CD4-positive, alpha-beta T cell treated with Interleukin-6 at 100 ng/mL for 8 hours (primary cell): ENCODE data around the gene TMCC2.
A peak's percentile ranks its signal among the peaks of the same experiment; 100 is the strongest.

Experiments
- DNase-seq: peaks from one replicate; pipeline ENCODE4 v3.0.0-alpha.2; 2020; ENCODE audit warnings: mixed read lengths, low spot score

The TMCC2 gene

GRCh38 chr1:205303247-205303888 is 75.6 kb downstream of the TMCC2 start:
- DNase-seq: no peak

DNA sequence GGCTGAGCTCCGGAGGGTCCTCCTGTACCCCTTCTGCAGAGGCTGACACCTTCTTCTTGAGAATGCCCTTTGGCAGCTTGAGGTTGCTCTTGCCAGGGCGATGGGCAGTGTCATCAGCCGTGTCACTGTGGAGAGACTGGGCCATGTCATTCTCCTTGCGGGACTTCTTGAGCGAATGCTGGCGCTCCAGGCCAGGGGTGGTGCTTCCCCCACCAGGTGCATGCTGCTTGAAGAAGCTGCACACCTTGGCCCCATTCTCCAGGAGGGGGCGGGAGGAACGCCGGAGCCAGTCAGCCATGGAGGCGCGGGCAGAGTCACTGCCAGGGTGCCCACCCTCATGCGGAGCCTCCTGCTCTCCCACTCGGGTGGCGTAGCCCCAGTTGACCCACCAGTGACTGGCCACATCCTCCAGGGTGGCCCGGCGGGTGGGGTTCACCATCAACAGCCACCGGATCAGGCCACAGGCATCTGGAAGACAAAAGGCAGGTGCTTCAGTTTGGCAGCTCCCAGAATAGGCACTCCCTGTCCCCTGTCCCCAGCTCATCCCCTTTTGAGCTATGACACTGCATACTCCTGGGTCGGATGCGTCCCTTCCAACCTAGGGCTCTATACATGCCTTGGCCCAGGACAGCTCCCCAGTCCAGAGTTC is 76.4 kb downstream of the TMCC2 start:
- no peak for DNase-seq

- no peak for DNase-seq
These were observed 76.9 kb downstream of the TMCC2 start for GRCh38 chr1:205304695-205305070.

- DNase-seq: no peak
These were observed 79.3 kb downstream of the TMCC2 start for GRCh38 chr1:205306929-205307566.

DNA sequence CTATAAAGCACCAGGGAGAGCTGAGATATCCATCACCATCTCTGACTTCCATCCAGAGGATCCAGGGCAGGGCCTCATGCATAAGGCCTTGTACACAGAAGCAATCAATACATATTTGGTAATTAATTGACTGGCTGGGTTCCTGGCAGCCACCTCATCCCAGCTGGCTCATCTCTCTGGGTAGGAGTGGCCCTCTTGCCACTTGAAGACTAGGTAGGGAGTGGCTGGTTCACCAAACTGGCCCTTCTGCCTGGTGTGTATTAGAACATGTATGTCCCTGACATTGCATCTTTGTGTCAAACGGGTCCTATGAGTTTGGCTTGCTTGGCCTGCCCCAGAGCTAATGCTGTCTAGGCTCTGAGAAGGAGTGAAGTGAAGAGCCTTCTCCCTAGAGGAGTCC is 82.0 kb downstream of the TMCC2 start:
- no peak for DNase-seq

DNA sequence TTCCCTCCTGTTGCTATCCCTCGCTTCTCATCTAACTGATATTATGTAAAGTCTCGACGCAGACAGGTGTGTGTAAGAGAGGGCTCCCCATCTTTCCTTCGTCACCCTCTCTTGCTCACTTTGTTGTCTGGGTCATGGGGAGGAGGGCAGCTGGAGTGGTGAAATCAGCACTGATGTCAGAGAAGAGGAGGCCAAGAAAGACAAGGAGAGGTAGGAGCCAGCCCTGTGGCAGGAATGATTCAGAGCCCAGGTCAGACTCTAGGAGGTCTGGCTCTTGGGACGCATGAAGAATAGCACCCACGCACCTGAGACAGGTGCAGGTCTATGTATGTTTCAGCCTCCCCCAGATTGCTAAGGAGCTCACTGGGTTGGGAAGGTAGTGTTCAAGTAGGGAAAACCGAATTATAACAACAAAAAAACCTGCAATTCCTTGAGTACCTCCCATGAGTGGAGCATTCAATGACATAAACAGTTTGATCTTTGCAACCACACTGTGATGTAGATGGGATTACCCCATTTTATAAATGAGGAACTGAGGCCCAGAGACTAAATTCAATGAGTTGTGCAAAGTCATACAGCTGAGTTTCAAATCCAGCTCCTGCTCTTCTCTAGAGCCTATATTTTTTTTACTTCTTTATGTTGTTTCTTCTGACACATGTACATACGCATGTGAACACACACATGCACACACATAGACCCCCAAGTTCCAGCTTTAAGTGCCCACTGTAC is 83.4 kb downstream of the TMCC2 start:
- no peak for DNase-seq

DNA sequence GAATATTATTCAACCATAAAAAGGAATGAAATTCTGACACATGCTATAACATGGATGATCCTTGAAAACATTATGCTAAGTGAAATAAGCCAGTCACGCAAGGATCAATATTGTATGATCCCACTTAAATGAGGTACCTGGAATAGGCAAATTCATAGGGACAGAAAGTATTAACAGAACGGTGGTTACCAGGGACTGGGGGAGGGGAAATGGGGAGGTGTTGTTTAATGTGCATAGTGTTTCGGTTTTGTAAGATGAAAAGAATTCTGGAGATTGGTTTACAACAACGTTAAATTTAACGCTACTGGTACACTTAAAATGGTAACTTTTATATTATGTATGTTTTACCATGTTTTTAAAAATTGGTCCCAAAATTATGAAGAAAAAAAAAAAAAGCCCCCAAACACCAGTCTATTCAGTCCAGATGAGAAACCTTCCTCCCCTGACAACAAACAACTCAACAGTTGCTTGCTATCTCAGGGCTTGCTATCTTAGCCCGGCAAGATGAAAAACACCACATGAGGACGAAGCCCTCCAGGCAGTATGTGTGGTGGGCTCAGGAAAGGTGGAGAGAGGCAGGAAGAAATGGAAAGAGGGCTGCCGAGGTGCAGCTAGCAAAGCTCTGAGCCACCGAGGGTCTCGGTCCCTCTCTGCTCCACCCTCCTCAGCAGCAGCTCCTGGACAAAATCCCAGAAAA is 85.3 kb downstream of the TMCC2 start:
- DNase-seq: no peak

GRCh38 chr1:205313563-205314308 is 86.0 kb downstream of the TMCC2 start:
- DNase-seq: peak; percentile 36

DNA sequence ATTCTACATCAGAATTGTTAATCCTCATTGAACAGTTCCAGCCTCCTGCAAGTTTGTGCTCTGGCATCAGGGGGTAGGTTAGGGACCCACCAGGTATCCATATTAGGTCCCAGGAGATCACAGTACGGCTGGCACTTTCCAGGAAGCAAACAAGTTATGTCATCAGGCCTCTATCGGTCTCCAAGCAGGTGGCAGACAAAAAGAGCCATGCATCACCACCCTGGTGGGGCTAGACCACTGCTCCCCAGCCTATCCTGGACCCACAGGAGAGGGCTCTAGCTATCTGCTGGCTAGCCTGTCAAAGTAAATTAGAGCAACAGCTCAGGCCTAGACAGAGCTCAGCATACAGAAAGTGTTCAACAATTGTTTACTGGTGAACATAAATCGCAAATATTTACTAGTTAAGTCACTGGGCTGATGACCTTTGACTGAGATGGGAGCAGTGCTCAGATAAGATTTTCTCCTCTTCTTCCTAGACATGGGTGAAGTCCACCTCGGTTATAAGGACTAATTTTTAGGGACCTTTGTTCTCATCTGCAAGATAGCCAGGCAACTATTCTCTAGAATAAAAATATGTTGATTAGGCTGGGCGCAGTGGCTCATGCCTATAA is 87.4 kb downstream of the TMCC2 start:
- no peak for DNase-seq

- no peak for DNase-seq
These were observed 88.4 kb downstream of the TMCC2 start for GRCh38 chr1:205316161-205316566.

DNA sequence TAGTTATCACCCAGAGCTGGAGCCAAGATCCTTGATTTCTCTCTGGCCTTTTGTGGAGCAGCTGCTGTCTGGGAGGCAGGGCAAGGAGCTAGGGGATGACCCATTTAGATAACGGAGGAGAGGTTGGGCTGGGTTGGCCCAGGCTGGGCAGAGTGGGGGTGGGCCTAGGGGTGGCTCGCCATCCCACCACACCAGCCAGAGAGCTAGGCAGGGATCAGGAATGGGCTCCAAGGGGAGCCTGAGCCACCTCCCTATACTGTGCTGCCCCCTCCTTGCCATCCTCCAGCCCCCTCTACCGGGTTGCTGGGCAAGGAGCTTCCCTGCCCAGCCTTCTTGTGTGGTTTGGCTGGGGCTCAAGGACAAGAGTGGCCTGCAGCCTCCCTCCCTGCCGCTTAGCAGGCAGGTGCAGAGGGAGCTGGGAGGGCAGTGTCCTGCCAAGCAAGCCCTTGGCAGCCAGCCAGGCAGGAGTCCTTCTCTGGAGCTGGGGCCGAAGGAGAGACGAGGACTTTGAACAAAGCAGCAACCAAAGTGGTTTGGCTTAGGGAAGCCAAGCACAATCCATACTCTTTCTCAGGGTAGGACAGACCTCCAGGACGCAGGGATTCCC is 89.7 kb downstream of the TMCC2 start:
- DNase-seq: no peak

GRCh38 chr1:205318231-205318991 is 90.7 kb downstream of the TMCC2 start:
- no peak for DNase-seq

GRCh38 chr1:205319081-205320018 is 91.6 kb downstream of the TMCC2 start:
- peak; percentile 39 for DNase-seq

GRCh38 chr1:205321162-205321958 is 93.6 kb downstream of the TMCC2 start, which contains the start of gene NUAK2:
TSS of gene NUAK2 (minus strand) at chr1:205321745. CDS start at chr1:205321628, 117 bp downstream.
- peak; percentile 85 for DNase-seq

DNA sequence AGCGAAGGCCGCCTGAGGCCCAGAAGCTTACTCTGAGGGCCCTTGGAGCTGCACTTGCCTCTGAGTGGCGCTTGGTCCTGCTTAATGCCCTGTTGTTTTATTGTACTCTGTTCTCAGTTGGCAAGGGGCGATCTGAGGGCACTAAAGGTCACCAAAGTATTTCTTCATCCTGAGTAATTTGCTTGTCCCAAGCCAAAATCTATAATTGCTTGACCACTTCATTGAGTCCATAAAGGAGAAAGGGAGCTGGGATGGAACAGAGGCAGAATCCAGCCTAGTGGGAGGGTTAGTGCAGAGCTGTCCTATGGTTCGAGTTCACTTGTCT is 94.2 kb downstream of the TMCC2 start:
- DNase-seq: no peak
